GM18858 (cell line): ENCODE measurements around the gene CUL4A.

Experiments used
- ATAC-seq: cut with Tn5 transposase; IDR thresholded peaks from one replicate; pipeline ENCODE4 v1.9.1; 2021; ENCODE audit not compliant: unreplicated experiment

The CUL4A gene

GRCh38 chr13:113207890-113208420 lies 1.5 kb upstream of the CUL4A start:
- ATAC-seq, result peak; percentile 8

GRCh38 chr13:113208421-113209335 lies 735 bp upstream of the CUL4A start, which contains the start of gene PCID2:
Gene PCID2 (minus strand): TSS chr13:113208669. CDS start chr13:113208634, 35 bp downstream.
- peak; percentile 59 for ATAC-seq

DNA sequence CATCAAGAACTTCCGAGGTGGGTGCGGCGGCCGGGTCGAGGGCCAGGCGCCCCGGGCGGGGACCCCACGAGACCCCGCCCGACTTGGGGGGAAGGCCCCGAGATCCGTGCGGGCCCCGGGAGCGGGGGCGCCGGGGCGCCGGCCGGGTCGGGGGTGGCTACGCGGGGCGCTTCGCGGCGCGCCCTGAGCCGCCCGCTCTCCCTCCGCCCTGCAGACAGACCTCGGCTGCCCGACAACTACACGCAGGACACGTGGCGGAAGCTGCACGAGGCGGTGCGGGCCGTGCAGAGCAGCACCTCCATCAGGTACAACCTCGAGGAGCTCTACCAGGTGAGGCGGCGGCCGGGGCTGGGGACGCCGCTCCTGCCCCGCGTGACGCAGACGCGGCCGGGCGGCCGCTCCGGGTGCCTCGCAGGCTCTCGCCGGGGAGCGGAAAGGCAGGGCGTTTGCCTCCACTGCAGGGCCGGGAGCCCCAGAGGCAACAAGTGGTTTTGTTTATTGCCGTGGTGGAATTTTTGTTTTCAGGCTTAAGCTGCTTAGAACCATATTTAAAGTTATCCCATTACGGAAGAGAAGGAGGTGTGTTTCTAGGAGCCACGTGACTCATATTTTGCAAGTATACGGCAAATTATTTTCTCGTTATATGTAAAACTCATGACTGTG lies 477 bp downstream of the CUL4A start:
- ATAC-seq, result peak; percentile 29

GRCh38 chr13:113210833-113211232 lies 1.4 kb downstream of the CUL4A start:
- no peak for ATAC-seq

DNA sequence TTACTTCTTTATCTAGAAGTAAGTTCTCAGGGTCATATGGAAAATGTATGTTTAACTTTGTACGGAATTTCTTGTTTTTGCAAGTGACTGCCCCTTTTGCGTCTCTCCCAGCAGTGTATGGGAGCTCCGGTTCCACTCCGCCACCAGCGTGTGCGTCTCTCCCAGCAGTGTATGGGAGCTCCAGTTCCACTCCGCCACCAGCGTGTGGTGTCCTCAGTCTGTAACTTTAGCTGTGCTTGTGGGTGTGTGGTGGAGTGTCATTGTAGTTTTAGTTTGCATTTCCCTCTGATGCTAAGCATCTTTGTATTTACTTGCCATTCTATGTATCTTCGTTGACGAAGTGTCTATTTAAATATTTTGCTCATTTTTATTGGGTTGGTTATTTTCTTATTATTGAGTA lies 2.4 kb downstream of the CUL4A start:
- ATAC-seq, result no peak

GRCh38 chr13:113216254-113217048 lies 7.0 kb downstream of the CUL4A start:
- ATAC-seq, result no peak

- no peak for ATAC-seq
Measured at GRCh38 chr13:113218586-113218985, 9.2 kb downstream of the CUL4A start.

DNA sequence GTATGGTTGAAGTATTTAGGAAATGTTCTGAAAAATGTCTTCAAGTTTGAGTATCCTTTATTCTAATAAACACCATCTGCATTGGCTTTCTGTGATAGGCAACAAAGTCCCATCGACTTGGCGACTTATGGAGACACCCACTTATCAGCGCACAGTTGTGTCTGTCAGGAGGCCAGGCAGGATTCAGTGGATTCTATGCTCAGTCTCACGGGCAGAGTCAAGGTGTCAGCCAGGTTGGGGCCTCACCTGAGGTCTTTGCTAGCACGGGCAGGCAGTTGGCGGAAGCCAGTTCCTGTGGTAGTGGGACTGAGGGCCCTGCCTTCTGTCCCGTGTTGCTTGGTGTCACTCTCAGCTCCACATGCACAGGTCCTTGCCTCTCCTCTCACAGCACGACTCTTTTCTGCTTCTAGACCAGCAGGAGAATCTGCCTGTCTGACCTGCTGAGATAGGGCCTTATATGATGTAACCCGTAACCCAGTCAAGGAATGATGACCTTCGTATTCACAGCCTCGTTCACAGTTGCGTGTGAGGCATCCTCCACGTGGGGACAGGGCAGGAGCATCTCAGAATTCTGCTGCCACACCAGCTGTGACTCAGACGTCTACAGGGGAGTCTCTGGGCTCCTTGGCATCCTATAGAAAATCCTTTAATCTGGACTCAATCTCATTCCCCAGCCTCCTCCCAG lies 10.0 kb downstream of the CUL4A start:
- no peak for ATAC-seq

DNA sequence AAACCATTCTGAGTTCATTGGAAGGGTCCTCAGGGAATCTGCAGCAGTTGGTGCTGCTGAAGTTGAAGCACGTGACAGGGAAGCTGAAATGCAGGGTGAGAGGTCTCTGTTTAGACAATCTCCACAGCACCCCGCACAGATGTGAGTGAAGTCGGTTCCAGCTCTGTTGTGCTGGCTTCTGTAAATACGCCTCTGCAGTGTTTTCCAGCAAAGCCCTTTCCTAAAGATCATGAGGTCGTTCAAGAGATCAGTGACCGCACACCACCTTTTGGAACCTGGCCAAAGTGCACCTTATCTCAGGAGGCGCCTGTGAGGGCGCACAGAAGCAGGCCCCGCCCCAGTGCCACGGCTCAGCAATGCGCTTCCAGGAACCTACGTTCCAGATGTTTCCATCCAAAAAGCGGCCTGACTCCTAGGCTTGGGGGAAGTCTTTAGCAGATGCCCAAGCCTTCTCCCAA lies 10.8 kb downstream of the CUL4A start:
- ATAC-seq, result no peak

- ATAC-seq, result no peak
Measured at GRCh38 chr13:113220877-113221276, 11.5 kb downstream of the CUL4A start.

DNA sequence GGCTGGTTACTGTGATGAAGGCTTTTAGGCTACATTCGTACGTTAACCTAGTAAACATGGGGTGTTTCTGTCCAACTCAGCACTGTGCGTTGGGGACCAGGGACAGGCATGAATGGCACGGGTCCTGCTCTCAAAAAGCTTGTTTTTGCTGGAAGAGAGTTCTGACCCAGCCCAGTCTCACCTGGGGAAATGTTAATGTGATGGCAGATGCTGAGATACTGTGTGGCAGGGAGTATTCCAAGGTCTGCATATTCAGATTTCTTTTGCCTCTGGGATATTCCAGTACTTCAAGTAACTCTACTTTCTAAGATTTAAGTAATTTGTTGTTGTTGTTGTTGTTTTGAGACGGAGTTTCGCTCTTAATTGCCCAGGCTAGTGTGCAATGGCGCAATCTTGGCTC lies 13.7 kb downstream of the CUL4A start:
- no peak for ATAC-seq

GRCh38 chr13:113224486-113224885 lies 15.1 kb downstream of the CUL4A start:
- ATAC-seq, result no peak

GRCh38 chr13:113225515-113225914 lies 16.1 kb downstream of the CUL4A start:
- ATAC-seq, result no peak

- ATAC-seq, result no peak
Measured at GRCh38 chr13:113226873-113227450, 17.5 kb downstream of the CUL4A start.

- no peak for ATAC-seq
Measured at GRCh38 chr13:113229161-113229560, 19.7 kb downstream of the CUL4A start.

DNA sequence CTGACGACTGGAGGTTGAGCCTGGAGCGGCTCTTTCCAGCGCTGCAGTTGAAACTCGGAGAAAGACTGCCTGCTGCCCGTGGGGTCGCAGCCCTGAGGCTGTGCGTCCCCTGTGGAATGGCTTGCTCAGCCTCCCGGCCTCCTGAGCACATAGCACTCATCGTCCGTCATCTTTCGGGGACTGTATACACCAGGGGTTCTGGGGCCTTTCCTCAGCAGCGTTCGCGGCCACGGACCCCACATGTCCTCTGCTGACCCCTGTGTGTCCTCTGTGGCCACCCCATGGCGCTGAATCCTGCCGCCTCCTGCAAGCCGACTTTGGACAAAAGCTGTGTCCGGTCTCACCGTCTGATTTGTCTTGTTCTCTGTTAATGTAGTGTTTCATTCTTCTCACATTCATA lies 20.4 kb downstream of the CUL4A start:
- ATAC-seq, result no peak

GRCh38 chr13:113231306-113232207 lies 22.1 kb downstream of the CUL4A start:
- no peak for ATAC-seq

- ATAC-seq, result no peak
Measured at GRCh38 chr13:113232208-113233003, 23.0 kb downstream of the CUL4A start.
